A673 (cell line): ENCODE data around the gene TXNRD3. TPM values are rescaled to one million over a fixed set of nuclear protein-coding genes. Genes with fewer than 3 reads are reported as not detected.

Source experiments
- BruUV-seq: library from RNA; stranded (reverse); fragments of 400-500 nt; replicated peaks from 2 replicates; lab custom pipeline; 2021; lab: Mats Ljungman, UMichigan
- CTCF ChIA-PET: fragments of 300-600 bp; sonication (Branson Sonifier 250); formaldehyde crosslinking; loops from one replicate; lab custom pipeline; 2022; ENCODE audit warnings: antibody characterized with exemption; lab: Charles Lee
- POLR2A ChIA-PET: fragments of 300-600 bp; sonication (Branson Sonifier 250); formaldehyde crosslinking; loops from one replicate; lab custom pipeline; 2022; ENCODE audit warnings: antibody characterized with exemption; ENCODE audit not compliant: low non-redundant PET; lab: Charles Lee
- DNase-seq: peaks from one replicate; pipeline ENCODE4 v3.0.0-alpha.2; 2015; ENCODE audit warnings: low spot score
- H3K27ac ChIP-seq: fragments of 200-600 bp; sonication (generic); 2 replicates; pipeline ENCODE4 v1.5.1; 2016; ENCODE audit warnings: mixed run types, low read depth, mild to moderate bottlenecking, mixed read lengths, antibody characterized with exemption, low read length; ENCODE audit not compliant: poor library complexity, severe bottlenecking
- H3K27me3 ChIP-seq: fragments of 200-600 bp; sonication (generic); replicated peaks from 2 replicates; pipeline ENCODE4 v1.6.1; 2017; ENCODE audit warnings: mixed run types, low read depth, mild to moderate bottlenecking, mixed read lengths, antibody characterized with exemption, low read length; ENCODE audit not compliant: insufficient read depth, poor library complexity
- H3K36me3 ChIP-seq: fragments of 200-600 bp; sonication (generic); 2 replicates; pipeline ENCODE4 v1.6.1; 2016; ENCODE audit warnings: mixed run types, mild to moderate bottlenecking, mixed read lengths, antibody characterized with exemption, low read length; ENCODE audit not compliant: insufficient read depth, poor library complexity, severe bottlenecking
- H3K4me1 ChIP-seq: fragments of 200-600 bp; sonication (generic); 2 replicates; pipeline ENCODE4 v1.6.1; 2017; ENCODE audit warnings: mixed run types, mild to moderate bottlenecking, mixed read lengths, antibody characterized with exemption, low read length; ENCODE audit not compliant: insufficient read depth, poor library complexity, severe bottlenecking
- H3K4me3 ChIP-seq: fragments of 200-600 bp; sonication (generic); 2 replicates; pipeline ENCODE4 v1.5.1; 2016; ENCODE audit warnings: low read depth, mixed run types, mild to moderate bottlenecking, mixed read lengths, low read length; ENCODE audit not compliant: poor library complexity, severe bottlenecking
- H3K9me3 ChIP-seq: fragments of 200-600 bp; sonication (generic); 2 replicates; pipeline ENCODE4 v1.6.1; 2016; ENCODE audit warnings: mixed run types, low read depth, mild to moderate bottlenecking, mixed read lengths, antibody characterized with exemption, low read length; ENCODE audit not compliant: poor library complexity, severe bottlenecking
- CTCF ChIP-seq: fragments of 300-800, 200-600 bp; sonication (generic); conservative IDR thresholded peaks from 2 replicates; pipeline ENCODE4 v1.5.1; 2017; ENCODE audit warnings: low read depth, mild to moderate bottlenecking, antibody characterized with exemption, low read length, moderate library complexity, mixed read lengths
- EZH2 ChIP-seq: fragments of 200-600 bp; sonication (generic); IDR thresholded peaks from 2 replicates; pipeline ENCODE4 v1.6.1; 2017; ENCODE audit warnings: borderline replicate concordance, low read depth, mild to moderate bottlenecking, mixed read lengths, antibody characterized with exemption, low read length; ENCODE audit not compliant: poor library complexity, severe bottlenecking
- intact Hi-C: fragments of 100-400 bp; cut with micrococcal nuclease; formaldehyde crosslinking; loops from one replicate; pipeline ENCODE4 v1.10.0; 2022; ENCODE audit not compliant: unreplicated experiment
- total RNA-seq: library from RNA; stranded (reverse); gene quantifications from 2 replicates; pipeline ENCODE4 v1.2.3, GENCODE V29; 2021

Gene TXNRD3
- total RNA-seq, 1 experiment from 2014 or later = 4.1 TPM

- Histone ChIP-seq H3K27ac (no peak overlapping the region), H3K27me3 (no peaks in the 10 kb centered on the region), H3K4me3 (no peak overlapping the region), H3K9me3 (peaks cover 6% of the 10 kb centered on the region), H3K36me3 (no peaks in the 10 kb centered on the region), H3K4me1 (no peaks in the 10 kb centered on the region)
- no peak for DNase-seq
- BruUV-seq = no TSS peak
- ChIA-PET POLR2A (no interaction called here), CTCF (no interaction called here)
- TF ChIP-seq CTCF = no peak
- no peak for TF ChIP-seq EZH2
- intact Hi-C loops = loop anchor here (10.0 kb wide), 1 partner anchor 312 kb away; the partner anchor contains the start of gene PLXNA1
Measured at GRCh38 chr3:126672340-126672739, 17.4 kb upstream of the TXNRD3 start.

GRCh38 chr3:126671521-126671920 is 16.6 kb upstream of the TXNRD3 start:
- TF ChIP-seq EZH2 (no peak), CTCF (no peak)
- CTCF ChIA-PET = no interaction called here
- no peak overlapping the region for H3K27ac ChIP-seq
- DNase-seq = no peak
- no peaks in the 10 kb centered on the region for H3K27me3 ChIP-seq
- no TSS peak for BruUV-seq
- H3K9me3 ChIP-seq = peaks cover 6% of the 10 kb centered on the region
- H3K36me3 ChIP-seq = no peaks in the 10 kb centered on the region
- intact Hi-C loops = loop anchor here (10.0 kb wide), 1 partner anchor 313 kb away; the partner anchor contains the start of gene PLXNA1
- H3K4me3 ChIP-seq = no peak overlapping the region
- POLR2A ChIA-PET = no interaction called here
- H3K4me1 ChIP-seq = no peaks in the 10 kb centered on the region

GRCh38 chr3:126668450-126669401 is 13.8 kb upstream of the TXNRD3 start:
- TF ChIP-seq EZH2 (no peak), CTCF (no peak)
- intact Hi-C loops = no loop called here
- no peak overlapping the region for H3K4me3 ChIP-seq
- DNase-seq = no peak
- no peak overlapping the region for H3K27ac ChIP-seq
- POLR2A ChIA-PET = interaction anchor here (0.6 kb wide), 1 partner anchor 711 kb away, joined by 3 read pairs; no protein-coding TSS in a partner anchor
- no TSS peak for BruUV-seq
- peaks cover 1% of the 10 kb centered on the region for H3K9me3 ChIP-seq
- CTCF ChIA-PET = no interaction called here
- no peaks in the 10 kb centered on the region for H3K4me1 ChIP-seq
- no peaks in the 10 kb centered on the region for H3K36me3 ChIP-seq
- H3K27me3 ChIP-seq = no peaks in the 10 kb centered on the region
